ENCODE measurements around the gene STS. TPM values are rescaled to one million over a fixed set of nuclear protein-coding genes. Genes with fewer than 3 reads are reported as not detected.

STS gene
- total RNA-seq, 2 donors from 2014 or later: 2.1 to 6.6 TPM

DNA sequence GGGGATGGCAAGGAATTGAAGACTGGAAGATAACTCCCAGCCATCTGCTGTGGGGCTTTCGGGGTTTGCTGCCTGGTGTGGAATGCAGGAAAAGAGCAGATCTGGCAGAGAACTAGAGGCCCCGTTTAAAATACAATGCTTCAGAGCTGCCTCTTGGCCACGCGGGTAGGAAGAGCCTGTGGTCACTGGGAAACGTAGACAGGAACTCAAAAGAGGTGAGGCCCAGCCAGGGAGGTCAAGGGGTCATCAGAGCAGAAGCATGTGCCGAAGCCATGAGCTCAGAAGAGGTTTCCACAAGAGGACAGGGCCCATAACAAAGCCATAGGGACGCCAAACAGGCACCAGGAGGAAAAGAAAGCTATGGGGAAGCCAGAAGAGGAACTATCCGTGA, 14.5 kb upstream of the STS start:
- Mint-ChIP-seq H3K27me3 (ENCODE audit: insufficient read depth) (no peaks in the 10 kb centered on the region), H3K36me3 (ENCODE audit: low read depth) (peaks cover 11% of the 10 kb centered on the region), H3K9me3 (no peaks in the 10 kb centered on the region), H3K4me1 (peaks cover 29% of the 10 kb centered on the region), H3K4me3 (no peak overlapping the region), H3K27ac (peak overlapping the region; percentile 91)
- Histone ChIP-seq H3K9ac (ENCODE audit: extremely low read depth, low read length, poor library complexity, severe bottlenecking) (no peak overlapping the region), H3K9me3 (ENCODE audit: control insufficient read depth, low read length) (no peaks in the 10 kb centered on the region), H3K4me1 (ENCODE audit: control insufficient read depth, insufficient read depth, low read length) (no peaks in the 10 kb centered on the region), H3K27ac (ENCODE audit: low read depth, low read length) (peak overlapping the region; percentile 49), H3K4me3 (ENCODE audit: low read length) (no peak overlapping the region), H3K27me3 (ENCODE audit: control insufficient read depth, insufficient read depth, low read length, poor library complexity, severe bottlenecking) (no peaks in the 10 kb centered on the region), H3K36me3 (ENCODE audit: control insufficient read depth, insufficient read depth, low read length) (no peaks in the 10 kb centered on the region)
- 73 to 78% methylated on average over 5 to 8 of the region's 8 CpGs for WGBS, 2 experiments (ENCODE audit: insufficient coverage in 1 of 2, insufficient read length in 1 of 2)
- peak; percentile 48 for DNase-seq
- TF ChIP-seq, protein P1, sequence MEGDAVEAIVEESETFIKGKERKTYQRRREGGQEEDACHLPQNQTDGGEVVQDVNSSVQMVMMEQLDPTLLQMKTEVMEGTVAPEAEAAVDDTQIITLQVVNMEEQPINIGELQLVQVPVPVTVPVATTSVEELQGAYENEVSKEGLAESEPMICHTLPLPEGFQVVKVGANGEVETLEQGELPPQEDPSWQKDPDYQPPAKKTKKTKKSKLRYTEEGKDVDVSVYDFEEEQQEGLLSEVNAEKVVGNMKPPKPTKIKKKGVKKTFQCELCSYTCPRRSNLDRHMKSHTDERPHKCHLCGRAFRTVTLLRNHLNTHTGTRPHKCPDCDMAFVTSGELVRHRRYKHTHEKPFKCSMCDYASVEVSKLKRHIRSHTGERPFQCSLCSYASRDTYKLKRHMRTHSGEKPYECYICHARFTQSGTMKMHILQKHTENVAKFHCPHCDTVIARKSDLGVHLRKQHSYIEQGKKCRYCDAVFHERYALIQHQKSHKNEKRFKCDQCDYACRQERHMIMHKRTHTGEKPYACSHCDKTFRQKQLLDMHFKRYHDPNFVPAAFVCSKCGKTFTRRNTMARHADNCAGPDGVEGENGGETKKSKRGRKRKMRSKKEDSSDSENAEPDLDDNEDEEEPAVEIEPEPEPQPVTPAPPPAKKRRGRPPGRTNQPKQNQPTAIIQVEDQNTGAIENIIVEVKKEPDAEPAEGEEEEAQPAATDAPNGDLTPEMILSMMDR (conservative IDR thresholded peaks at IDR 0.05): no peak

DNA sequence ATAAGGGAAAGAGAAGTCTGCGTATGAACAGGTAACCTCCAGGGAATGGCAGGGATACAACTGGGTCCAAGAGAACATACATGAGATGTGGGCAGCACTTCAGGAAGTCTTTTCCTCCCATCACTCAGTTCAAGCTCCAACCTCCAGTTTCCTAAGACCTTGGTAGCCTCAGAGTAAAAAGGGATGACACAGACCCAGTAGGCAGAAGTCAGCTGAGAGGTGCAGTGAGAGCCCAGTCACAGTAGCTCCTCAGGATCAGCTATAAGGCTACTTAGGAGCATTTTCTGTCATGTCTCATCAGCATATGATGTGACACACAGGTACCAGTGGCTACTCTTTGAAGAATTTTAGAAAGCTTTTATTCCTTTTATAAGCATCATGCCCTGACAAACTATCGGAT, 12.5 kb upstream of the STS start:
- H3K9ac ChIP-seq (ENCODE audit: extremely low read depth, low read length, poor library complexity, severe bottlenecking): no peak overlapping the region
- no peaks in the 10 kb centered on the region for H3K4me1 ChIP-seq (ENCODE audit: control insufficient read depth, insufficient read depth, low read length)
- DNase-seq: no peak
- H3K27ac ChIP-seq (ENCODE audit: low read depth, low read length): no peak overlapping the region
- H3K27me3 ChIP-seq (ENCODE audit: control insufficient read depth, insufficient read depth, low read length, poor library complexity, severe bottlenecking): no peaks in the 10 kb centered on the region
- no peak overlapping the region for H3K4me3 Mint-ChIP-seq
- peaks cover 25% of the 10 kb centered on the region for H3K4me1 Mint-ChIP-seq
- TF ChIP-seq, protein P1 (conservative IDR thresholded peaks at IDR 0.05): no peak
- peaks cover 10% of the 10 kb centered on the region for H3K36me3 Mint-ChIP-seq (ENCODE audit: low read depth)
- H3K27me3 Mint-ChIP-seq (ENCODE audit: insufficient read depth): no peaks in the 10 kb centered on the region
- no peak overlapping the region for H3K27ac Mint-ChIP-seq
- no peaks in the 10 kb centered on the region for H3K36me3 ChIP-seq (ENCODE audit: control insufficient read depth, insufficient read depth, low read length)
- WGBS, 2 experiments (ENCODE audit: insufficient coverage in 1 of 2, insufficient read length in 1 of 2): 100% methylated on average over 2 of the region's 2 CpGs; no CpG with 5 or more reads in 1 of the 2 experiments
- H3K4me3 ChIP-seq (ENCODE audit: low read length): no peak overlapping the region
- no peaks in the 10 kb centered on the region for H3K9me3 ChIP-seq (ENCODE audit: control insufficient read depth, low read length)
- no peaks in the 10 kb centered on the region for H3K9me3 Mint-ChIP-seq

DNA sequence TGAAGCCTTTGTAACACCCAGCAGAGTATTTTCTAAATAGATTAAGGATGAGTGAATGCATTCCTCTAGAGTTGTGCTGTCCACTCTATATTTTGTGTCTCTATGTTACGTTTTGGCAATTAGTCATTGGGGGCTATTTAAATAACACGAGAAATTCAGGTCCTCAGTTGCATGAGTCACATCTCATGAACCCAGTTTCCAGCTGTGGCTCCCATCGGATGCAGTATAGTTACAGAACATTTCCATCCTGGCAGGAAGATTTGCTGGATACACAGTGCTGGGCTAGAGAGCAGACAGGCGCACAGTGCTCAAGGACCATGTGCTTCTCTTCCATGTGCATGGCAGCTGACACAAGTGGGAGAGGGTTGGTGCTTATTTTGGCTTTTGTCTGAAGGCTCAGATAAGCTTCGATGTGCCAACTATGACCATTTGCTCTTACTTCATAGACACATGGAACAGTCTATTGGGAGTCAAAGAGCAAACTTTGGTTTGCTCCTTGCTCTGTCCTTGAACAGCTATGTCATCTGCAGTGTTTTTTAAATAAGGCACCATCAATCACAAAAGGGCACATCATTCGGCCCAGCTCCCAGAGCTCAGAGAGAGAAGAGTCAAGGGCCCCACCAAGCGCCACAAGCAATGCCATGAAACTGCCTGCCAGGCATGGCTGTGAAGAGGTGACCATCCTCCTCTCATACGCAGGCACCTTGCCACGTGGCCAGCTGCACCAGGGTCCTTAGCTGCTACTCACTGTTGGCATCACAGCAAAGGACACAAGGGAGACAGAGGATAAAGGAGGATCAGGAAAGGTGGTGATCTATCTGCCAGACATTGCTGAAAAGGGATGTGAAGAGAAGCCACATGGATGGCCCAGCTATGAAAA, 8.1 kb upstream of the STS start:
- TF ChIP-seq, protein P1 (conservative IDR thresholded peaks at IDR 0.05): no peak

More for the DNA sequence above, 8.1 kb upstream of the STS start:
- H3K9me3 Mint-ChIP-seq: no peaks in the 10 kb centered on the region
- DNase-seq: no peak
- Histone ChIP-seq H3K9ac (ENCODE audit: extremely low read depth, low read length, poor library complexity, severe bottlenecking) (no peak overlapping the region), H3K27ac (ENCODE audit: low read depth, low read length) (no peak overlapping the region), H3K4me3 (ENCODE audit: low read length) (no peak overlapping the region), H3K9me3 (ENCODE audit: control insufficient read depth, low read length) (no peaks in the 10 kb centered on the region), H3K4me1 (ENCODE audit: control insufficient read depth, insufficient read depth, low read length) (no peaks in the 10 kb centered on the region), H3K36me3 (ENCODE audit: control insufficient read depth, insufficient read depth, low read length) (no peaks in the 10 kb centered on the region), H3K27me3 (ENCODE audit: control insufficient read depth, insufficient read depth, low read length, poor library complexity, severe bottlenecking) (no peaks in the 10 kb centered on the region)
- no peaks in the 10 kb centered on the region for H3K27me3 Mint-ChIP-seq (ENCODE audit: insufficient read depth)
- no peak overlapping the region for H3K4me3 Mint-ChIP-seq
- peaks cover 4% of the 10 kb centered on the region for H3K4me1 Mint-ChIP-seq
- WGBS, 2 experiments (ENCODE audit: insufficient coverage in 1 of 2, insufficient read length in 1 of 2): 95 to 100% methylated on average over 2 to 9 of the region's 9 CpGs
- H3K36me3 Mint-ChIP-seq (ENCODE audit: low read depth): peaks cover 10% of the 10 kb centered on the region
- no peak overlapping the region for H3K27ac Mint-ChIP-seq

All from endodermal cell (in vitro differentiated cells).